Measurements from ENCODE around the gene TREML1. TPM values are rescaled to one million over a fixed set of nuclear protein-coding genes. Genes with fewer than 3 reads are reported as not detected.

Gene TREML1
- total RNA-seq, 3 donors from 2014 or later (not counting 1 experiment from before 2014, with no cell fraction given), result 1.4 to 8.6 (median 3.4) TPM

GRCh38 chr6:41132254-41132653, 21.9 kb downstream of the TREML1 start:
- DNase-seq, result no peak
- 33% methylated on average over 2 of the region's 2 CpGs for WGBS (ENCODE audit: insufficient coverage)
- no peak overlapping the region for H3K4me3 Mint-ChIP-seq

GRCh38 chr6:41125282-41125681, 28.9 kb downstream of the TREML1 start:
- H3K4me1 ChIP-seq (ENCODE audit: control insufficient read depth, insufficient read depth, low read length), result no peaks in the 10 kb centered on the region
- DNase-seq (no peak), ATAC-seq (no peak)
- H3K27me3 ChIP-seq (ENCODE audit: control insufficient read depth, insufficient read depth, low read length), result no peaks in the 10 kb centered on the region
- H3K36me3 ChIP-seq (ENCODE audit: control insufficient read depth, insufficient read depth, low read length), result peaks cover 5% of the 10 kb centered on the region
- no peak overlapping the region for H3K4me3 ChIP-seq (ENCODE audit: low read length)
- Mint-ChIP-seq H3K9me3 (no peaks in the 10 kb centered on the region), H3K4me1 (peaks cover 0 to 7% of the 10 kb centered on the region in 2 donors), H3K27me3 (ENCODE audit: low read depth in 2 of 2) (no peaks in the 10 kb centered on the region), H3K36me3 (peaks cover 30% of the 10 kb centered on the region), H3K27ac (no peak overlapping the region), H3K4me3 (no peak overlapping the region)
- intact Hi-C loops (cut with micrococcal nuclease), result no loop called here
- TF ChIP-seq CTCF (IDR thresholded peaks at IDR 0.05), result no peak
- 100% methylated on average over 2 of the region's 3 CpGs for WGBS (ENCODE audit: insufficient coverage)
- no peak overlapping the region for H3K27ac ChIP-seq (ENCODE audit: low read length)
- no peaks in the 10 kb centered on the region for H3K9me3 ChIP-seq (ENCODE audit: control insufficient read depth, insufficient read depth, low read length)

More at GRCh38 chr6:41132254-41132653, 21.9 kb downstream of the TREML1 start:
- Histone ChIP-seq H3K4me3 (ENCODE audit: low read length) (no peak overlapping the region), H3K27ac (ENCODE audit: low read length) (no peak overlapping the region), H3K4me1 (ENCODE audit: control insufficient read depth, insufficient read depth, low read length) (no peaks in the 10 kb centered on the region), H3K9me3 (ENCODE audit: control insufficient read depth, insufficient read depth, low read length) (no peaks in the 10 kb centered on the region), H3K27me3 (ENCODE audit: control insufficient read depth, insufficient read depth, low read length) (no peaks in the 10 kb centered on the region), H3K36me3 (ENCODE audit: control insufficient read depth, insufficient read depth, low read length) (peaks cover 3% of the 10 kb centered on the region)
- intact Hi-C loops (cut with micrococcal nuclease), result no loop called here
- Mint-ChIP-seq H3K27ac (no peak overlapping the region), H3K4me1 (peaks cover 0 to 2% of the 10 kb centered on the region in 2 donors), H3K9me3 (no peaks in the 10 kb centered on the region), H3K36me3 (peaks cover 9% of the 10 kb centered on the region), H3K27me3 (ENCODE audit: low read depth in 2 of 2) (no peaks in the 10 kb centered on the region)
- no peak for TF ChIP-seq CTCF (IDR thresholded peaks at IDR 0.05)
- ATAC-seq, result no peak

GRCh38 chr6:41122918-41123317, 31.2 kb downstream of the TREML1 start:
- no peak overlapping the region for H3K4me3 Mint-ChIP-seq
- H3K36me3 ChIP-seq (ENCODE audit: control insufficient read depth, insufficient read depth, low read length), result peaks cover 7% of the 10 kb centered on the region
- peaks cover 34% of the 10 kb centered on the region for H3K36me3 Mint-ChIP-seq
- H3K27ac Mint-ChIP-seq, result no peak overlapping the region
- ATAC-seq (no peak), DNase-seq (no peak)
- peaks cover 0 to 7% of the 10 kb centered on the region in 2 donors for H3K4me1 Mint-ChIP-seq
- H3K27me3 ChIP-seq (ENCODE audit: control insufficient read depth, insufficient read depth, low read length), result no peaks in the 10 kb centered on the region
- H3K4me3 ChIP-seq (ENCODE audit: low read length), result no peak overlapping the region
- no peak overlapping the region for H3K27ac ChIP-seq (ENCODE audit: low read length)
- H3K4me1 ChIP-seq (ENCODE audit: control insufficient read depth, insufficient read depth, low read length), result no peaks in the 10 kb centered on the region
- intact Hi-C loops (cut with micrococcal nuclease), result no loop called here
- H3K9me3 Mint-ChIP-seq, result no peaks in the 10 kb centered on the region
- no peak for TF ChIP-seq CTCF (IDR thresholded peaks at IDR 0.05)
- H3K27me3 Mint-ChIP-seq (ENCODE audit: low read depth in 2 of 2), result no peaks in the 10 kb centered on the region
- WGBS (ENCODE audit: insufficient coverage), result 89% methylated on average over 1 of the region's 1 CpG
- no peaks in the 10 kb centered on the region for H3K9me3 ChIP-seq (ENCODE audit: control insufficient read depth, insufficient read depth, low read length)

- H3K27me3 Mint-ChIP-seq (ENCODE audit: low read depth in 2 of 2), result no peaks in the 10 kb centered on the region
- peaks cover 7% of the 10 kb centered on the region for H3K36me3 ChIP-seq (ENCODE audit: control insufficient read depth, insufficient read depth, low read length)
These were observed 31.8 kb downstream of the TREML1 start for GRCh38 chr6:41122373-41122772.

More at GRCh38 chr6:41122373-41122772, 31.8 kb downstream of the TREML1 start:
- Histone ChIP-seq H3K27me3 (ENCODE audit: control insufficient read depth, insufficient read depth, low read length) (no peaks in the 10 kb centered on the region), H3K4me3 (ENCODE audit: low read length) (no peak overlapping the region), H3K4me1 (ENCODE audit: control insufficient read depth, insufficient read depth, low read length) (no peaks in the 10 kb centered on the region), H3K9me3 (ENCODE audit: control insufficient read depth, insufficient read depth, low read length) (no peaks in the 10 kb centered on the region), H3K27ac (ENCODE audit: low read length) (no peak overlapping the region)
- ATAC-seq, result no peak
- intact Hi-C loops (cut with micrococcal nuclease), result no loop called here
- H3K4me3 Mint-ChIP-seq, result no peak overlapping the region
- H3K27ac Mint-ChIP-seq, result no peak overlapping the region
- no peaks in the 10 kb centered on the region for H3K9me3 Mint-ChIP-seq
- WGBS (ENCODE audit: insufficient coverage), result 93% methylated on average over 1 of the region's 1 CpG
- peaks cover 0 to 6% of the 10 kb centered on the region in 2 donors for H3K4me1 Mint-ChIP-seq
- H3K36me3 Mint-ChIP-seq, result peaks cover 32% of the 10 kb centered on the region
- no peak for TF ChIP-seq CTCF (IDR thresholded peaks at IDR 0.05)
- DNase-seq, result no peak

All from natural killer cell (primary cell).